Duodenal mucosa (tissue), 2 donors: ENCODE results near the gene ATAD1.
"Not testable (repeated sequence)": the region's sequence is repeated elsewhere in the genome, so short reads cannot be mapped to it uniquely, and the experiment has no call there.

ENCODE experiments used
- H3K27ac ChIP-seq: one replicate; pipeline ENCODE4 v1.7.0; 2013; ENCODE audit warnings: low read depth, low read length
- H3K27me3 ChIP-seq, 2 donors: one replicate each; pipeline ENCODE4 v1.7.0; 2013; ENCODE audit warnings: low read length in 2 of 2, control low read depth in 1 of 2; ENCODE audit not compliant: insufficient read depth in 2 of 2, control insufficient read depth in 1 of 2
- H3K36me3 ChIP-seq, 2 donors: one replicate each; pipeline ENCODE4 v1.7.0; 2013; ENCODE audit warnings: low read length in 2 of 2, control low read depth in 1 of 2; ENCODE audit not compliant: insufficient read depth in 2 of 2, control insufficient read depth in 1 of 2
- H3K4me1 ChIP-seq, 2 donors: one replicate each; pipeline ENCODE4 v1.7.0; 2013; ENCODE audit warnings: low read length in 2 of 2, control low read depth in 1 of 2; ENCODE audit not compliant: insufficient read depth in 2 of 2, control insufficient read depth in 1 of 2
- H3K4me3 ChIP-seq, 2 donors: one replicate each; pipeline ENCODE4 v1.7.0; 2013; ENCODE audit warnings: low read length in 2 of 2, low read depth in 1 of 2
- H3K9ac ChIP-seq, 2 donors: one replicate each; pipeline ENCODE4 v1.7.0; 2013; ENCODE audit warnings: low read length in 2 of 2, low read depth in 1 of 2
- H3K9me3 ChIP-seq, 2 donors: one replicate each; pipeline ENCODE4 v1.7.0; 2013; ENCODE audit warnings: low read length in 2 of 2, control low read depth in 1 of 2; ENCODE audit not compliant: control insufficient read depth in 1 of 2

The ATAD1 gene

DNA sequence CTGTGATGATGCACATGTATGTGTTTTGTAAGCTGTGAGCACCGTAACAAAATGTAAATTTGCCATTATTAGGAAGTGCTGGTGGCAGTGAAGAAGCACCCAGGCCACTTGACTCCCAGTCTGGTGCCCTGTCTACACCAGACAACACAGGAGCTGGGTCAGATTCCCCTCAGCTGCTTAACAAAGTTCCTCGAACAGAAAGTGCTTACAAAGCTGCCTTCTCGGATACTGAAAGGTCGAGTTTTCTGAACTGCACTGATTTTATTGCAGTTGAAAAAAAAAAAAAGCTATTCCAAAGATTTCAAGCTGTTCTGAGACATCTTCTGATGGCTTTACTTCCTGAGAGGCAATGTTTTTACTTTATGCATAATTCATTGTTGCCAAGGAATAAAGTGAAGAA is 71.1 kb downstream of the ATAD1 start:
- Histone ChIP-seq H3K9me3 (no peaks in the 10 kb centered on the region), H3K4me3 (no peak overlapping the region), H3K27me3 (no peaks in the 10 kb centered on the region), H3K36me3 (peaks cover 0 to 12% of the 10 kb centered on the region in 2 donors), H3K4me1 (no peaks in the 10 kb centered on the region), H3K27ac (no peak overlapping the region), H3K9ac (no peak overlapping the region)

- no peak overlapping the region for H3K4me3 ChIP-seq
- no peak overlapping the region for H3K9ac ChIP-seq
- no peaks in the 10 kb centered on the region for H3K9me3 ChIP-seq
- H3K36me3 ChIP-seq = peaks cover 0 to 12% of the 10 kb centered on the region in 2 donors
- no peaks in the 10 kb centered on the region for H3K4me1 ChIP-seq
- no peaks in the 10 kb centered on the region for H3K27me3 ChIP-seq
- no peak overlapping the region for H3K27ac ChIP-seq
Measured at GRCh38 chr10:87744606-87745005, 73.4 kb downstream of the ATAD1 start.

- not testable (repeated sequence) for H3K4me1 ChIP-seq, H3K27me3 ChIP-seq, H3K9me3 ChIP-seq, H3K9ac ChIP-seq, H3K4me3 ChIP-seq, H3K27ac ChIP-seq
- peaks cover 0 to 12% of the 10 kb centered on the region in 2 donors for H3K36me3 ChIP-seq
Measured at GRCh38 chr10:87742992-87743610, 74.9 kb downstream of the ATAD1 start.

DNA sequence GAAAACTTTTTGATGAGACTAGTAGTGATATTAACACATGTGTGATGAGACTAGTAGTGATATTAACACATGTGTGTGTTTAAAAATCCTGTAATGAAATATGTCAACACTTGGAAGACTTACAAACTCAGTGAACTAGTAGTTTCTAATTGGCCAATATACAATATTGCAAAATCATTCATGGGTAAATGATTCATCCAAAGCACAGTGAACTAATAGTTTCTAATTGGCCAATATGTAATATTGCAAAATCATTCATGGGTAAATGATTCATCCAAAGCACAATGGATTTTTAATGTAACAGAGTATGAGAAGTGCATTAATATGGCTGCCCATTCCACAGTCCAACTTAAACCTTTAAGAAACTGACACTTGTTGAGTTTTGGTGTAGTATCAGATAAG is 77.8 kb downstream of the ATAD1 start:
- no peaks in the 10 kb centered on the region for H3K4me1 ChIP-seq
- H3K27ac ChIP-seq = no peak overlapping the region
- no peaks in the 10 kb centered on the region for H3K9me3 ChIP-seq
- H3K9ac ChIP-seq = no peak overlapping the region
- no peaks in the 10 kb centered on the region for H3K27me3 ChIP-seq
- H3K4me3 ChIP-seq = no peak overlapping the region
- H3K36me3 ChIP-seq = peaks cover 0 to 8% of the 10 kb centered on the region in 2 donors

- no peak overlapping the region for H3K4me3 ChIP-seq
- H3K9me3 ChIP-seq = no peaks in the 10 kb centered on the region
- no peak overlapping the region for H3K27ac ChIP-seq
- no peaks in the 10 kb centered on the region for H3K27me3 ChIP-seq
- H3K9ac ChIP-seq = no peak overlapping the region
- H3K4me1 ChIP-seq = peaks cover 4% of the 10 kb centered on the region in 2 donors
- peaks cover 0 to 5% of the 10 kb centered on the region in 2 donors for H3K36me3 ChIP-seq
Measured at GRCh38 chr10:87739703-87740102, 78.3 kb downstream of the ATAD1 start.

DNA sequence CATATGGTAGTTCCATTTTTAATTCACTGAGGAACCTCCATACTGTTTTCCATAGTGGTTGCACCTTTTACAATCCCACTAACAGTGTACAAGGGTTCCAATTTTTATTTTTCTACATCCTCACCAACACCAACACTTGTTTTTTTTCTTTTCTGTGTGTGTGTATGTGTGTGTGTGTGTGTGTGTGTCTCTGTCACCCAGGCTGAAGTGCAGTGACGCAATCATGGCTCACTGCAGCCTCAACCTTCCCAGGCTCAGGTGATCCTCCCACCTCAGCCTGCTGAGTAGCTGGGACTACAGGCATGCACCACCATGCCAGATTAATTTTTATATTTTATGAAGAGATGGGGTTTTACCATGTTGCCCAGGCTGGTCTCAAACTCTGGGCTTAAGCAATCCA is 79.8 kb downstream of the ATAD1 start:
- H3K36me3 ChIP-seq, H3K9me3 ChIP-seq, H3K4me3 ChIP-seq, H3K27ac ChIP-seq, H3K27me3 ChIP-seq, H3K9ac ChIP-seq, H3K4me1 ChIP-seq: not testable (repeated sequence)

DNA sequence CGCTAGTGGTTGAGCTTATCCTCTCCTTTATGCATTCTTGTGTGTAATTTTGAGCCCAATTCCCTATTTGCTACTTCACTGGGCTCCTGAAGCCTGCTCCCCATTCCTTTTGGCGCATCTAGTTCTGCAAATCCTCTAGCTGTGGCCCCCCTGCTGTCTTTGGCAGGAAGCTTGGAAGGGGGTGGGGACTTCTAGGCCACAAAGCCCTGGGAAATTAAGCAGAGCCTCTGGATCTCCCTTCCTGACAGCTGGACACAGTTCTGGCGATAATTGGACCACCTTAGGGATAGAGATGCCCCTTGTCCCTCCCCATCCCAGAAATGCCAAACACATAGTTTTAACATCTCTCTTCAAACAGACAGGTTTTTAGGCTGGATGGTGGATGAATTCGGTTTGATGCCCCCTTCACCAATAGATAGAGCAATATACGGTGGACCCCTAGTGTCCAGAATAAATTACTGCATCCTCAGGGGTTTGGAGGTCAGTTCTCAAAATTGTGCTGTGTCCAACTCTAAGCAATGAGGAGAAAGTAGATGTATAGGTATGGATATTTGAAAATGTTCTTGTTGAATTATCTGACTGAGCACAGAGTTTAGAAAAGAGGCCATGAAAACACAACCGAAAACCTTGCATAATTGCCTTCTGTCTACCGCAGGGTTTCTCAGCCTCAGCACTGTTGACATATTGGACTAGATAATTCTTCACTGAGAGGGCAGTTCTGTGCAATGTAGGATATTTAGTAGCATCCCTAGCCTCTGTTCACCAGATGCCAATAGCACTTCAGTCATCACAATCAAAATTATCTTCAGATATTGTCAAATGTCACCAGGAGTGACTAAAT is 82.8 kb downstream of the ATAD1 start:
- H3K4me1 ChIP-seq = peaks cover 4 to 6% of the 10 kb centered on the region in 2 donors
- H3K27me3 ChIP-seq = no peaks in the 10 kb centered on the region
- no peaks in the 10 kb centered on the region for H3K36me3 ChIP-seq
- no peak overlapping the region for H3K9ac ChIP-seq
- no peaks in the 10 kb centered on the region for H3K9me3 ChIP-seq
- no peak overlapping the region for H3K27ac ChIP-seq
- H3K4me3 ChIP-seq = no peak overlapping the region

DNA sequence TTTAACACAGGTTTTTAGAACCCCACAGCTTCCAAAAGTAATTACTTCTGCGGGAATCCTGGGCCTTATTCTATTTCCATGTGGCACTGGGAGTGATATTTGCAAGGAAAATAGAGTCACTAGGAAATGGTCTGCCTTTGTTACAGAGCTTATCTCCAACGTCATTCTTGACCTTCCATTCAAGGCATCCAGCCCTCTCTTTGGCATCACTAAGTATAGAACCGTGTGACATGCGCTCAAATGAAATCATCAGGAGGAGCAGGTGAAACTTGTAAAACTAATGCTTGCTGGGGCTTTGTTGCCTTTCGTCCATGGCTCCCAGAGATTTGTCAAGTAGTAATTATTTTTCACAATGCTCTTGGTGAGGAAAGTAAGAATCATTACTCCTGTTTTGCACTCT is 84.9 kb downstream of the ATAD1 start:
- Histone ChIP-seq H3K4me1 (peaks cover 4 to 6% of the 10 kb centered on the region in 2 donors), H3K9me3 (no peaks in the 10 kb centered on the region), H3K36me3 (no peaks in the 10 kb centered on the region), H3K9ac (no peak overlapping the region), H3K4me3 (no peak overlapping the region), H3K27ac (no peak overlapping the region), H3K27me3 (no peaks in the 10 kb centered on the region)

DNA sequence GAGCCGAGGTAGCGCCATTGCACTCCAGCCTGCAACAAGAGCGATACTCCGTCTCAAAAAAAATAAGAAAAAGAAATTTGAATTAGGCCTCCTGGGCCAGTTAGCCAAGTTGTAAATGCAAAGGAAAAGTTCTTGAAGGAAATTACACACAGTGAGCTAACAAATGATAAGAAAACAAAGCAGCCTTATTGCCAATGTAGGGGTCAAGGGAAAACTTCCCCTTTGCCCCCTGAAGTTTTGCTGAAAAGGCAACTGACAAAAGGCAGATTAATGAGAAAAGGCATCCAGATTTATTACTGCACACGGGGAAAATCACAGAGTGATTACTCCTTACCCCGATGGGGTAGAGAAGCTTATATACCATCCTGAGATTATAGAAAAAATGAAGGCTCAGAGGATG is 88.1 kb downstream of the ATAD1 start:
- no peaks in the 10 kb centered on the region for H3K9me3 ChIP-seq
- H3K36me3 ChIP-seq = no peaks in the 10 kb centered on the region
- peaks cover 2 to 4% of the 10 kb centered on the region in 2 donors for H3K4me1 ChIP-seq
- H3K4me3 ChIP-seq = no peak overlapping the region
- no peak overlapping the region for H3K9ac ChIP-seq
- no peak overlapping the region for H3K27ac ChIP-seq
- no peaks in the 10 kb centered on the region for H3K27me3 ChIP-seq

- no peak overlapping the region for H3K4me3 ChIP-seq
- no peak overlapping the region for H3K27ac ChIP-seq
- peaks cover 4 to 15% of the 10 kb centered on the region in 2 donors for H3K4me1 ChIP-seq
- H3K9me3 ChIP-seq = no peaks in the 10 kb centered on the region
- no peaks in the 10 kb centered on the region for H3K27me3 ChIP-seq
- H3K36me3 ChIP-seq = no peaks in the 10 kb centered on the region
- no peak overlapping the region for H3K9ac ChIP-seq
Measured at GRCh38 chr10:87724789-87725188, 93.2 kb downstream of the ATAD1 start.
